Stimulated activated CD8-positive, alpha-beta memory T cell treated with anti-CD3 and anti-CD28 coated beads, Interleukin-2, amount 100 ng/mL, for 1 hour (primary cell): ENCODE results near the gene SDC1.

Experiments used
- DNase-seq, 2 donors: peaks; one replicate each; pipeline ENCODE4 v3.0.0-alpha.2; 2020; ENCODE audit warnings: low read depth in 2 of 2

SDC1 gene

DNA sequence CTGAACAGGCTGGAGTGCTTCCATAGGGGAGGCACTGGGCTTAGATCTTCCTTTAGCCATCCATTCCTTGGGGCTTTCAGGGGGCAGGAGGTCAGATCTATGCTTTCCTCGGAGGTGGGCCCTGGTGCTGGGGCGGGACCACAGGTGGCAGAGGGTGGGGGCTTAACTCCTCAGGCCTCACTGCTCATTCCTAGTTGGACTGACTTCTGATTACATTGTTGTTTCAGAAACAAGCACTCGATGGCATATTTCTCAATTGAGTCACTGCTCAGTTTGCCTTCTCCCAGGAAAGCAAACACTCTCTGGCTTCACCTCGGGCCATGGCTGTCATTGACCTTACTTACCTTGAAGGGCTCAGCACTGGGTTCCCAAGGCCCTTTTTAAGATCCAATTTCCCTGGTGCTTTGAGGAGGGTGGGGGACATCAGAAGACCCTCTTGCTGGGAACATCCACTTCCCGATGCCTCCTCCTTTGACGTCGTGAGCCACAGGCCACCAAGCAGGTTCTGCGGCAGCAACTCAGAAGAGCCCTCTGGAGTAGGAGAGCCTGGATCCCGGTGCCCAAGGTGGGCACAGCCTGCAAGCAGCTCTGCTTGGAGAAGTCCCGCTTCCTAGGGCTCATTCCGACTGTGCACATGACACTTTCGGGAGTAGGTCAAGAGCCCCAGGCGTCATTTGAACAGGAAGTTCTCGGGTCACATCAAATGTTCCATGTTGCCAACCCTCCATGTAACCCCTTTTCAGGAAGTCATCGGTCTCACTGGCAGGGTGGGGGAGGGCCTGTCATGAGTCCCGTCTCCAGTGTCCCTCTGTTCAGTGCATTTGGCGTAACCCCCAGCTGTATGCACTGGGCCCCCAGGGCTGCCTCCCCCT, 40.6 kb downstream of the SDC1 start:
- no peak for DNase-seq

DNA sequence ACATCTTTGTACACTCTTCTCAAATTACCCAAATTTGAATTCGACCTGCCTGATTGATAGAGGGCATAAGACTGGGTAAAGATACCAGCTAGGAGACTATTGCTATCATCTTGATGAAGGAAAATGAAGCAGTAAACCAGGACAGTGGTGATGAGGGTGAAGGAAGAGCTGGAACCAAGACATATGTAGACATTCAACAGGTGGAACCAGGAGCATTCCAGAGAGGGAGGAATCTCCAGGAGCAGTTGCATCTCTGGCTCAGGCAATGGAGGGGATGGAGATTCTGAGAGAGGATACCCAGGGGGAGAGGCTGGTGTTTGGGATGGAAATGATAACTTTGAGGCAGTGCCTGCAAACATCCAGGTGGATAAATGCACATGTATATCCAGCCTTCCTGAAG, 41.6 kb downstream of the SDC1 start:
- DNase-seq = no peak

- no peak for DNase-seq
Measured at GRCh38 chr2:20182241-20182931, 42.5 kb downstream of the SDC1 start.

DNA sequence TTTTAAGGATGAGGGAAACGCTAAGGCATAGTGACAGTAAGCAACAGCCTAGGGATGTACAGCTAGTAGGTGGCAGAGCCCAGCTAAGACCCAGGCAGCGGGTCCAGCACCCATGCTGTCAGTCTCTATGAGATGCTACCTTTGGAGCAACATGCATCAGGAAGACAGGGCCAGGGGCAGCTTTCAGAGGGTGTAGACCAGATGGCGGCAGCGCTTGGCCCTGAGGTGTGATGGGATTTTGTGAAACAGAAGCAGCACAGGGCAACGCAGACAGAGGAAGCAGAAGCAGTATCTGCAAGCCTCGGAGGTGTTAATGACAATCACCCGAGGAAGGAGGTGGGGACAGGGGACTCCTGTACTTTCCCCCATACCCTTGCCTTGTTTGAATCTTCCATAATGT, 43.2 kb downstream of the SDC1 start:
- DNase-seq = no peak

- no peak for DNase-seq
Measured at GRCh38 chr2:20180676-20181648, 44.0 kb downstream of the SDC1 start.

GRCh38 chr2:20179755-20180594, 45.0 kb downstream of the SDC1 start:
- no peak for DNase-seq

GRCh38 chr2:20179466-20179754, 45.5 kb downstream of the SDC1 start:
- no peak for DNase-seq

- no peak for DNase-seq
Measured at GRCh38 chr2:20178666-20179465, 46.1 kb downstream of the SDC1 start.

DNA sequence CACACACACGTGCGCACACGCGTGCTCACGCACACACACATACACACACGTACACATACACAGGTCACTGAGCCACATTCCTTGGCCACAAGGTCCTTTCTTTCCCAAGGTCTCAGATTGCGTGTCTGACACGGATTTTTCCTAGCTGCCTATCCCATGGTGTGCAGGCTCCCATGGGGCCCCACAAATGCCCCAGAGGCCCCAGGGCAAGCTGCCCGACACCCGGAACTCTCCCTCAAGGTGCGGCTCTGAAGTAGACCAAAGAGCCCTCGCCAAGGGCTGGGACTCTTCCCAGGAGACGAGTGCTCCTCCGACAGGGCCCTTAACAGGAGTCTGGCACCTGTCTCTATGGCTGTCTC, 46.7 kb downstream of the SDC1 start:
- no peak for DNase-seq

GRCh38 chr2:20177556-20178248, 47.2 kb downstream of the SDC1 start:
- no peak for DNase-seq

DNA sequence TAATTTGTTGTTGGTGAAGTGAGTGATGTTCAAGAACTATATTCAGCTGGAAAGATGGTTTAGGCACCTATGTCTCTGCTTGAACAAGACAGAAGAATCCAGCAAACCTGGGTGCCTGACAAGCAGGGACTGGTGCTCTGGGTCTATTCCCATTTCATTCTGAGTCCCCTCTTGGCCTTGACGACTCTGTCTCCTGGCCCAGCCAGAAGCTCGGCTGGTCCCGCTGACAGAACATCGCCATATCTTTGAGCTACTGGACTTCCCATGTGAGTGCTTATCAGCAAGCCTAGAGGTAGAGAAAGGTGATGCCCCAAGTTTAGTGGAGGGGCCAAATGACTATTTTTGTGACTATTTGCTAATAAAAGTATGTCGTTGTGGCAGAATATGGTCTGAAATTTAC, 48.2 kb downstream of the SDC1 start:
- no peak for DNase-seq

DNA sequence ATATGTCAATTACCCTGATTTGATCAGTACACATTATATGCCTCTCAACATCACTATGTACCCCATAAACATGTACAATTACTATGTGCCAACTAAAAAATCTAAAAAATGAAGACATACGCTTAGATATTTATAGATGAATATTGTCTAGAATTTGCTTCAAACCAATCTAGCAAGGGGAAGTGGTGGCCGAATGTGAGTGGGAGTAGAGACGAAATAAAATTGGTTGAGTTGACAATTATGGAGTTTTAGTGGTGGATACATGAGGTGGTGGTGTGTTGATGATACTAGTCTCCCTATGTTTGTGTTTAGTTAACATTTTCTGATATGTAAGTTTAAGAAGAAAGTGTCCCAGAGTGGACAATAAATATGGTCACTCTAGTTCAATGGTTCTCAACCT, 49.0 kb downstream of the SDC1 start:
- DNase-seq = no peak

DNA sequence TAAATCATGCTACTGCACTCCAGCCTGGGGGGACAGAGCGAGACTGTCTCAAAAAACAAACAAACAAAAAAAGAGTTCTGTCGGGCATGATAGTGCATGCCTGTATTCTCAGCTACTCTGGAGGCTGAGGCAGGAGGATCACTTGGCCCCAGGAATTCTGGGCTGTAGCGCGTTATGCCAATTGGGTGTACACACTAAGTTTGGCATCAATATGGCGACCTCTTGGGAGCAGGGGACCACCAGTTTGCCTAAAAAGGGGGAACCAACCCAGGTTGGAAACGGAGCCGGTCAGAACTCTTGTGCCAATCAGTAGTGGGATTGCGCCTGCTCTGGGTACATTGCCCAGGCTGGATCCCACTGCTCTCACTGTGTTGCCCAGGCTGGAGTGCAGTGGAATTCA, 49.7 kb downstream of the SDC1 start:
- DNase-seq = no peak

- DNase-seq = no peak
Measured at GRCh38 chr2:20174410-20174809, 50.5 kb downstream of the SDC1 start.

- DNase-seq = no peak
Measured at GRCh38 chr2:20173496-20174402, 51.2 kb downstream of the SDC1 start.

GRCh38 chr2:20173064-20173463, 51.9 kb downstream of the SDC1 start:
- no peak for DNase-seq

- DNase-seq = no peak
Measured at GRCh38 chr2:20172273-20173055, 52.5 kb downstream of the SDC1 start.

DNA sequence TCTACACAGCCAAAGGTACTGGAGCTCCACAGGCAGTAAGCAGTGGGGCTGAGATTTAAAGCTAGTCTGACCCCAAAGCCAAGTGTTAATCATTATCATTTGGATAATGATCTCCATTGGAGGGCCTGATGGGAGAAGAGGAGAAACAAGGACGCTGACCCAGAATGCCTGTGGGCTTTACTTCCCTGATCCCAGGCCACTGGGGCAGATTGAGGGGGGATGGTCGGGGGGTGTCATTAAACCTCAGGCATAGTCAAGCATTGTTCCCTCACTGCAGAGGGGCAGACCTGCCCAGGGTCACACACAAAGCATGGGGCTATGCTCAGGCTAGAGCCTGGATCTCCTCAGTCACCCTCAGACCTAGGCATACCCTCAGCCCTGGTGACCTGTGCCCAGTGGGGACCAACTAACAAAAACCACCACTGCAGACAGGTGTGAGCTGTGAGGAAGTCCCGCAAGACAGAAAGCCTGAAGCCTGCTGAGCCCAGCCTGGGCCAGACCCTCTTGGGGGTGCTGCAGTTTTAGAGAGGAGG, 53.4 kb downstream of the SDC1 start:
- no peak for DNase-seq
